Measurements from ENCODE around the gene RHOF. TPM values are rescaled to one million over a fixed set of nuclear protein-coding genes. Genes with fewer than 3 reads are reported as not detected.

Gene RHOF
- total and polyA plus RNA-seq, 2 of the 13 experiments (the other 11 are each of a cell fraction or from before 2014, with no cell fraction given): 14.6 to 32.2 TPM

GRCh38 chr12:121811434-121812319, 18.2 kb upstream of the RHOF start (continued):
- no peak for TF ChIP-seq ZFAT (CRISPR knock-in tag; conservative IDR thresholded peaks at IDR 0.05)
- no peak for TF ChIP-seq BORCS8-MEF2B (CRISPR knock-in tag; IDR thresholded peaks at IDR 0.05)
- no peak for TF ChIP-seq SMARCC2 (IDR thresholded peaks at IDR 0.05)
- TF ChIP-seq POLR2AphosphoS5 (IDR thresholded peaks at IDR 0.05; ENCODE audit: low read depth, low read length): no peak
- no peak for TF ChIP-seq GLMP (CRISPR knock-in tag; IDR thresholded peaks at IDR 0.05; ENCODE audit: borderline replicate concordance)
- no peak for TF ChIP-seq ZNF441 (CRISPR knock-in tag; IDR thresholded peaks at IDR 0.05; ENCODE audit: borderline replicate concordance)
- no peak for TF ChIP-seq ZNF264 (CRISPR knock-in tag; IDR thresholded peaks at IDR 0.05)
- TF ChIP-seq ZNF503 (CRISPR knock-in tag; IDR thresholded peaks at IDR 0.05): no peak
- no peak for TF ChIP-seq ZNF160 (CRISPR knock-in tag; IDR thresholded peaks at IDR 0.05)
- no peak for TF ChIP-seq ZNF24 (IDR thresholded peaks at IDR 0.05)
- TF ChIP-seq ZZZ3 (CRISPR knock-in tag; IDR thresholded peaks at IDR 0.05; ENCODE audit: borderline replicate concordance): no peak
- no peak for TF ChIP-seq GABPA (IDR thresholded peaks at IDR 0.05; ENCODE audit: low read depth, low read length)
- TF ChIP-seq GABPA (CRISPR knock-in tag; IDR thresholded peaks at IDR 0.05; ENCODE audit: low read depth): peak; percentile 34; the same call in 1 of the 2 replicates
- no peak for TF ChIP-seq RFXAP (CRISPR knock-in tag; IDR thresholded peaks at IDR 0.05; ENCODE audit: borderline replicate concordance)
- no peak for TF ChIP-seq CBFB (CRISPR knock-in tag; IDR thresholded peaks at IDR 0.05)
- no peak for TF ChIP-seq ZFP36L2 (CRISPR knock-in tag; IDR thresholded peaks at IDR 0.05)
- no peak for TF ChIP-seq PPARG (CRISPR knock-in tag; conservative IDR thresholded peaks at IDR 0.05)
- no peak for TF ChIP-seq TBX3 (IDR thresholded peaks at IDR 0.05; ENCODE audit: borderline replicate concordance)
- TF ChIP-seq ZNF629 (CRISPR knock-in tag; conservative IDR thresholded peaks at IDR 0.05): no peak
- no peak for TF ChIP-seq ZNF484 (CRISPR knock-in tag; IDR thresholded peaks at IDR 0.05; ENCODE audit: borderline replicate concordance, low read depth)
- TF ChIP-seq MLXIP (CRISPR knock-in tag; IDR thresholded peaks at IDR 0.05; ENCODE audit: borderline replicate concordance): no peak
- TF ChIP-seq ZNF496 (CRISPR knock-in tag; IDR thresholded peaks at IDR 0.05; ENCODE audit: insufficient replicate concordance): no peak
- TF ChIP-seq ZNF383 (CRISPR knock-in tag; IDR thresholded peaks at IDR 0.05; ENCODE audit: borderline replicate concordance): no peak
- no peak for TF ChIP-seq IKZF1 (IDR thresholded peaks at IDR 0.05)
- no peak for TF ChIP-seq ZNF34 (CRISPR knock-in tag; IDR thresholded peaks at IDR 0.05; ENCODE audit: borderline replicate concordance)
- no peak for TF ChIP-seq TOPORS (CRISPR knock-in tag; IDR thresholded peaks at IDR 0.05)
- TF ChIP-seq CHCHD3 (CRISPR knock-in tag; IDR thresholded peaks at IDR 0.05): 0 out of 2 replicates have a peak, but pooled peaks have one; percentile 0

All from HepG2 (cell line).